KMS-11 (cell line): ENCODE measurements around the gene JARID2.

Experiments used
- H2AFZ ChIP-seq: fragments of 200-600 bp; sonication (generic); 2 replicates; pipeline ENCODE4 v1.6.1; 2016; ENCODE audit warnings: antibody characterized with exemption, mixed run types, low read depth
- H3K27ac ChIP-seq: fragments of 200-600 bp; sonication (generic); 2 replicates; pipeline ENCODE4 v1.6.1; 2016; ENCODE audit warnings: mild to moderate bottlenecking, mixed run types
- H3K27me3 ChIP-seq: fragments of 200-600 bp; sonication (generic); 2 replicates; pipeline ENCODE4 v1.6.1; 2017; ENCODE audit warnings: mild to moderate bottlenecking, low read depth, mixed run types, moderate library complexity; ENCODE audit not compliant: insufficient read depth
- H3K36me3 ChIP-seq: fragments of 200-600 bp; sonication (generic); 2 replicates; pipeline ENCODE4 v1.6.1; 2017; ENCODE audit warnings: mild to moderate bottlenecking, mixed run types; ENCODE audit not compliant: insufficient read depth
- H3K4me1 ChIP-seq: fragments of 200-600 bp; sonication (generic); 2 replicates; pipeline ENCODE4 v1.6.1; 2016; ENCODE audit warnings: mild to moderate bottlenecking, low read depth, mixed run types; ENCODE audit not compliant: poor library complexity, severe bottlenecking
- H3K4me2 ChIP-seq: fragments of 200-600 bp; sonication (generic); 2 replicates; pipeline ENCODE4 v1.7.0; 2016; ENCODE audit warnings: mild to moderate bottlenecking, mixed run types
- H3K4me3 ChIP-seq: fragments of 200-600 bp; sonication (generic); IDR thresholded peaks from 2 replicates; pipeline ENCODE4 v1.6.1; 2017; ENCODE audit warnings: low read depth, low read length, mixed read lengths; ENCODE audit not compliant: insufficient read depth
- H3K79me2 ChIP-seq: fragments of 200-600 bp; sonication (generic); 2 replicates; pipeline ENCODE4 v1.6.1; 2016; ENCODE audit warnings: low read depth, mixed run types; ENCODE audit not compliant: insufficient read depth
- H3K9ac ChIP-seq: fragments of 200-600 bp; sonication (generic); 2 replicates; pipeline ENCODE4 v1.6.1; 2016; ENCODE audit warnings: mild to moderate bottlenecking, mixed run types
- H4K20me1 ChIP-seq: fragments of 200-600 bp; sonication (generic); 2 replicates; pipeline ENCODE4 v1.6.1; 2016; ENCODE audit warnings: mild to moderate bottlenecking, mixed run types; ENCODE audit not compliant: insufficient read depth
- CTCF ChIP-seq: fragments of 200-600 bp; sonication (generic); conservative IDR thresholded peaks from 2 replicates; pipeline ENCODE4 v1.6.1; 2017; ENCODE audit warnings: low read depth, mild to moderate bottlenecking, antibody characterized with exemption, low read length, moderate library complexity, mixed read lengths

The JARID2 gene

GRCh38 chr6:15207923-15208322 lies 37.9 kb upstream of the JARID2 start:
- Histone ChIP-seq H2AFZ (no peak overlapping the region), H4K20me1 (no peaks in the 10 kb centered on the region), H3K4me2 (no peak overlapping the region), H3K79me2 (no peaks in the 10 kb centered on the region), H3K4me1 (no peaks in the 10 kb centered on the region), H3K9ac (no peak overlapping the region), H3K27me3 (no peaks in the 10 kb centered on the region), H3K27ac (no peak overlapping the region), H3K4me3 (no peak overlapping the region), H3K36me3 (no peaks in the 10 kb centered on the region)
- no peak for TF ChIP-seq CTCF

- Histone ChIP-seq H2AFZ (no peak overlapping the region), H3K36me3 (no peaks in the 10 kb centered on the region), H3K27ac (no peak overlapping the region), H4K20me1 (no peaks in the 10 kb centered on the region), H3K79me2 (no peaks in the 10 kb centered on the region), H3K4me2 (no peak overlapping the region), H3K4me1 (no peaks in the 10 kb centered on the region), H3K9ac (no peak overlapping the region), H3K4me3 (no peak overlapping the region), H3K27me3 (no peaks in the 10 kb centered on the region)
- TF ChIP-seq CTCF, result no peak
Observed at GRCh38 chr6:15213838-15214400, 31.9 kb upstream of the JARID2 start.

- H3K9ac ChIP-seq, result no peak overlapping the region
Observed at GRCh38 chr6:15218401-15218800, 27.5 kb upstream of the JARID2 start.

GRCh38 chr6:15220062-15220461 lies 25.8 kb upstream of the JARID2 start:
- Histone ChIP-seq H3K4me3 (no peak overlapping the region), H2AFZ (no peak overlapping the region), H3K9ac (no peak overlapping the region), H3K4me2 (no peak overlapping the region), H3K27me3 (no peaks in the 10 kb centered on the region), H3K36me3 (no peaks in the 10 kb centered on the region), H4K20me1 (no peaks in the 10 kb centered on the region), H3K4me1 (no peaks in the 10 kb centered on the region), H3K27ac (no peak overlapping the region), H3K79me2 (no peaks in the 10 kb centered on the region)
- no peak for TF ChIP-seq CTCF

More at GRCh38 chr6:15218401-15218800, 27.5 kb upstream of the JARID2 start:
- Histone ChIP-seq H3K4me3 (no peak overlapping the region), H3K27ac (no peak overlapping the region), H3K36me3 (no peaks in the 10 kb centered on the region), H3K4me2 (no peak overlapping the region), H4K20me1 (no peaks in the 10 kb centered on the region), H2AFZ (no peak overlapping the region), H3K79me2 (no peaks in the 10 kb centered on the region), H3K4me1 (no peaks in the 10 kb centered on the region), H3K27me3 (no peaks in the 10 kb centered on the region)
- TF ChIP-seq CTCF, result no peak
